ENCODE results near the gene PAX5.

DNA sequence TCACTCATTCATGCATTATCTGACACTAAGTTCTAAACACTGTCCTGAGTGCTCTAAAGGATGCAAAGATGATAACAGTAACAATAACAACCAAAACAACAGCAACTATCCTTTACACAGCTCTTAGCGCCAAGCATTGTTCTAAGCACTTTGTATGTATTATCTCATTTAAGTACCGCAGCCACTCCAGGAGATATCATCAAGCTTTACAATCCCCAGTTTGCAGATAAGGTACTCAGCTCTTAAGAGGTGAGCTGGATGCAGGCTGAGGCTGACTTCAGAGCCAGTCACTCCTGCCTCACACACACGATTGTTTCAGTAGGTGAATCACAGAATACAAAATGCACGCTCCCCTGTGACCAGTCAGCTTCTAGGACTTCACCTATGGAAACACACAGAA lies 141.8 kb downstream of the PAX5 start:
- TF ChIP-seq, protein P1, sequence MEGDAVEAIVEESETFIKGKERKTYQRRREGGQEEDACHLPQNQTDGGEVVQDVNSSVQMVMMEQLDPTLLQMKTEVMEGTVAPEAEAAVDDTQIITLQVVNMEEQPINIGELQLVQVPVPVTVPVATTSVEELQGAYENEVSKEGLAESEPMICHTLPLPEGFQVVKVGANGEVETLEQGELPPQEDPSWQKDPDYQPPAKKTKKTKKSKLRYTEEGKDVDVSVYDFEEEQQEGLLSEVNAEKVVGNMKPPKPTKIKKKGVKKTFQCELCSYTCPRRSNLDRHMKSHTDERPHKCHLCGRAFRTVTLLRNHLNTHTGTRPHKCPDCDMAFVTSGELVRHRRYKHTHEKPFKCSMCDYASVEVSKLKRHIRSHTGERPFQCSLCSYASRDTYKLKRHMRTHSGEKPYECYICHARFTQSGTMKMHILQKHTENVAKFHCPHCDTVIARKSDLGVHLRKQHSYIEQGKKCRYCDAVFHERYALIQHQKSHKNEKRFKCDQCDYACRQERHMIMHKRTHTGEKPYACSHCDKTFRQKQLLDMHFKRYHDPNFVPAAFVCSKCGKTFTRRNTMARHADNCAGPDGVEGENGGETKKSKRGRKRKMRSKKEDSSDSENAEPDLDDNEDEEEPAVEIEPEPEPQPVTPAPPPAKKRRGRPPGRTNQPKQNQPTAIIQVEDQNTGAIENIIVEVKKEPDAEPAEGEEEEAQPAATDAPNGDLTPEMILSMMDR (IDR thresholded peaks at IDR 0.05) = no peak
- TF ChIP-seq POLR2A (IDR thresholded peaks at IDR 0.05) = no peak
